Skeletal muscle cell (primary cell): ENCODE data around the gene NECAB2.

Source experiments
- DNase-seq: peaks from one replicate; pipeline ENCODE4 v3.0.0-alpha.2; 2010; ENCODE audit warnings: low read depth
- H3K4me3 ChIP-seq: 2 replicates; pipeline ENCODE4 v1.5.1; 2011; ENCODE audit warnings: low read depth, mild to moderate bottlenecking, control low read depth, low read length, moderate library complexity

The NECAB2 gene

DNA sequence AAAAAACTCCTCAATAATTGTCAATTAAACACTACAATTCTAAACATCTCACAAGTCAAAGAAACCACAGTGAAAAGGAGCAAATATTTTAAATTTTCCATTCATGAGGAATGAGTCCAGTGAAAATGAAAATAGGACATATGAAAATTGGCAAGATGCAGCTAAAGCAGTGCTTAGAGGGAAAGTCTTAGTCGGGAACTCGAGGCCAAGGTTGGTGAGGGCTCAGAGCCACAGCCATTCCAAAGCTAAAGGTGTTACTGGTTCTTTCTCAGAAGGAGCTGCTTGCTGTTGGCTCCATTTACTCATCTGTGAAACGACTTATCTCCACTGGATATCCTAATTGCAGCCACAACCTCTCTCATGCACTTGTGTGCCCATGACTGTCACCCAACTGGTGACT lies 68.1 kb downstream of the NECAB2 start:
- DNase-seq, result no peak
- H3K4me3 ChIP-seq, result no peak overlapping the region

DNA sequence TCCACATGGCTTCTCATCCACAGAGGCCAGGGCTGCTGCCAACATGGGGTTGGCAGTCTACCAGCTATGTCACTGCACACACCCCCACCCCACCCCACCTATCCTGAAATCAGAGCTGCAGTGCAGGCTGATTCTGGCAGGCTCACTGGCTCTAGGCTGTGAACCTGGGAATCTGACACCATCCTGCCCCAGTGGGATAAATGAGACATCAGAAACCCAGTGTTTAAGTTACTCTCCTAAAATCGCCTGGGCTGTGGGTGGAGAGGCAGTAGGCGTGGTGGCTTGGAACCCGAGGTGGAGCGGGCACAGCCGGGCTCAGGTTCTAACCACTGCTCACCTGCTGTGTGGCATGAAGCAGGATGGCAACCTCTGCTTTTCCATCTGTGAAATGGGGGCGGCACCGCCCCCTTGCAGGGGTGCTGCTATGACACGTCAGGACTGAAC lies 69.0 kb downstream of the NECAB2 start:
- DNase-seq, result no peak
- no peak overlapping the region for H3K4me3 ChIP-seq

DNA sequence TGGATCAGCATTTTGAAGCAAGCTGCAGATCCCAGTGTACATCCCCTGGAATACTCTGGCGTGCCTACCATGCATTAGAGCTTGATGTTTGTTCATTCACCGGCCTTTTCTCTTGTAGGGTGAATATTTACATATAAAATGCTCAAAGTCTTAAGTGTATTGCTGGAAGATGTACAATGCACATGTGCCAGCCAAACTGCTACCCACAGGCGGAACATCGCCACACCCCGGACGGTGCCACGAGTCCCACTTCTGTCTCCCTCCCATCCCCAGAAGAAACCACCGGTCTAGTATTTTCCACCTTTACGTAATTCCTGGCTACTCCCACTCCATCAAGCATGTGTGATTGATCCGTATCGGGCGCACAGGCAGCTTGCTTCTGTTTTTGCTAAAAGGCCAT lies 70.4 kb downstream of the NECAB2 start:
- no peak for DNase-seq
- H3K4me3 ChIP-seq, result no peak overlapping the region

DNA sequence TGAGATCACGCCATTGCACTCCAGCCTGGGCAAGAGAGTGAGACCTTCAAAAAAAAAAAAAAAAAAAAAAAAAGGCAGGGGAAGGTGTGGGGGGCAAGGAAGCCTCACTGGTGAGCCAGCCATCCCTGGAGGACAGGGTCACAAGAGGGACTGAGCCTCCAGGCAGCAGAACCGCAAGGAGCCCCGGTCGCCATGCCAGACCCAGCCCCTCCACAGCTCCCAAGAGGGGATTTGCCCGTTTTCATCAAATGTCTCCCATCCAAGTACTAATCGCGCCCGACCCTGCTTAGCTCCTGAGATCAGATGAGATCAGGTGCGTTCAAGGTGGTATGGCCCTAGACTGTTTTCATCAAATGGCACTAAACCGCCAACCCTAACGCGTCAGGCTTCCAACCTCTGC lies 71.7 kb downstream of the NECAB2 start:
- DNase-seq, result no peak

DNA sequence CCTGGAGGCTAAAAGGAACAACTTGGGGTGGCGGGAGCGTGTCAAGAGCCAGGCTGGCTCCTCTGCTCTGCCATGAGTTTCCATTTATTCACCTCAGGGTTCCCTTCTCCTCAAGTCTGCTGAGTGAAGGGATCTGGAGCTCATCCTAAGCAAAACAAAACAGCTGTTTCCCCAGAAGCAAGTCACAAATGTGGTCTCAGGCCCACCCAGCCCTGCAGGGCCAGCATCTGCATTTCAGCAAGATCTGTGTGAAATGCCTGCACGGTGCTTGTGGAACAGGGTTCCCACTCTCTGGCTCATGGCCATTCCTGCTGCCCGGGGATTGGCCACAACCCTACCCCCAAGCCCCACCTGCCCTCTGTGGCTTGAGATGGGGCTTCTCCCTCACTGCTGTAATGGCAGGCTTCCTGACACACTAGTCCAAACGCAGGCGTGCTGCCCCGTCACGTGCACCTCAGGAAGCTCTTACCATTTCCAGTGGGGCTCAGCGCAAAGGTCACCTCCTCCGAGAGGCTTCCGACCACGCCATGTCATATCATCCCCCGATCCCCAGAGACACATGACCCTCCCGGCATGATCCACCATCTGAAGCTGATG lies 72.3 kb downstream of the NECAB2 start:
- no peak for DNase-seq

More for the DNA sequence above, 71.7 kb downstream of the NECAB2 start:
- H3K4me3 ChIP-seq, result no peak overlapping the region

DNA sequence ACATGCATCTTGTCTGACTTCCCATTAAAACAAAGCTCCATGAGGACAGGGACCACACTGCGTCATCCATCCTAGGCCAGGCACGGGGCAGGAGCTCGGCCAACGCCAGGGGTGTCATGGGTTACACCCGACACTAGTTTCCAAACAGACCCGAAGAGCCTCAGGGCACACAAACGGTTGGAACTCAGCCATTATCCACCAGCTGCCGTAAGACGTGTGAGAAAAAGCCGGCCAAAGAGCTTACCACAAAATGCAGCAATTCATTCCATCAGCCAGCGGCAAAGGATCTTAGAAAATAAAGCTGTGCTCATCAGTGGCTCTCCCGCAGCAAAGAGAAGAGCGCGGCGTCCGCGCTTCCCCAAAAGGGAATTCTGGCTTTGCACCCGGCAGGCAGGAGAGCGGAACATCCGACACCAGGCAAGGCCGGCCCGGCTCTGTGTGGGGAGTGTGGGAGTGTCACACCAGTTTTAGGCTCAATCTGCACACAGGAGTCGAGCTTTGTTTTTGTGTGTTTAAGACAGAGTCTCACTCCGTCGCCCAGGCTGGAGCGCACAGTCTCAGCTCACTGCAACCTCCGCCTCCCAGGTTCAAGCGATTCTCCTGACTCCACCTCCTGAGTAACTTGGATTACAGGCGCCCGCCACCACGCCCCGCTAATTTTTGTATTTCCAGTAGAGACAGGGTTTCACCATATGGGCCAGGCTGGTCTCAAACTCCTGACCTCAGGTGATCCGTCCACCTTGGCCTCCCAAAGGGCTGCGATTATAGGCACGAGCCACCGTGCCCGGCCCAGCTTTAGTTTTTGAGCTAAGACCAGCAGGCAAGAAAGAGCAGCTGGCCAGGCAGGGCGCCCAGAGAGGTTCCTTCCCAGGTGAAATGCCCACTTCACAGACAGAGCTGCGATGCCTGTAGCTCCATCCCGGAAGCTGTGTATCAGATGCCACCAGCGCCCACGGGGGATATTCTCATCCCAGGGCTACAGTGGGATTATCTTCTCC lies 73.1 kb downstream of the NECAB2 start:
- no peak overlapping the region for H3K4me3 ChIP-seq
- peak; percentile 28 for DNase-seq

More for the DNA sequence above, 72.3 kb downstream of the NECAB2 start:
- no peak overlapping the region for H3K4me3 ChIP-seq

DNA sequence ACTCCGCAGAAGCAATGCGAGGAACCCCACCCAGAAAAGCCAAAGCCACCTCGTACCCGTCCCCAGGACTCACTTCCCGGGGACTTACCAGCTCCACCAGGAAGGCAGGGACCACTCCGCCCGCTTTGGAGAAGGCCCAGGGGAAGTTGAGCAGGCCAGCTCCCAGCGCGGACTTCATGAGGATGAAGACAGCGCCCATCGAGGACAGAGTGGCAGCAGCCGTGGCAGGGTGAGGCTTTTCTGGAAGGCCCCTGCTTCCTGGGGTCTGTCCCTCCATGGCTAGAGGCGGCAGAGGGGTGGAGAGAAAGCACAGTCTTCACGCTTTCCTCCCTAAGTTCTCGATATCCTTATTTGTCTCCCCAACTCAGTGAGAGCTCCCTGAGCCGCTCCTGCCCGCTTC lies 73.8 kb downstream of the NECAB2 start:
- no peak overlapping the region for H3K4me3 ChIP-seq
- no peak for DNase-seq

DNA sequence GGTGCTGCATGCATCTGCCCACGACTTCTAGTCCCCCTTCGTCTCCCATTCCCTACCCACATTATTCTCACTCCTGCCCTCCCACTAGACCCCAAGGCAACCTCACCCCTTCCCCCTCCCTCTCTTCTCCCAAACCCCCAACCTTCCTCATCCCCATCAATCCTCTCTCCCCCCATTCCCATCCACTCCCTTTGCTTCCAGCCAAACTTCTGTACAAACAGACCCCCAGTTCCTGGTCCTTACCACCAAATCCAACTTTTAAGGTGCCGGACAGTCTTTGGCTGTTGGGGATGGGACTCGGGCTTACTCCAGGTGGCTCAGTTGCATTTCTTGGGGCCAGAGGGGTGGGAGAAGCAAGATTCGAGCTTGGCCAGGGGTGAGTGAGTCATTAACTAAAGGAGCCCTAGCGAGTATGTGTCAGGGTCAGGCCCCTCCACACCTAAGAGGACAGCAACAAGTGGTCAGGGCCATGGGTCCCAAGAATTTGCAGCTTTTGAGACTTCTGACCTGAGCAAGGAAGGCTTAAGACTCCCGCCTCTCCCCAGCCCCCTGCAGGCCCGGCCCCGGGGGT lies 74.3 kb downstream of the NECAB2 start, which contains the start of gene SLC38A8:
SLC38A8 (minus strand) TSS at position 488 of the 571 bp plus-strand sequence. CDS start 638 bp downstream, outside the sequence.
- no peak for DNase-seq
- H3K4me3 ChIP-seq, result no peak within 1 kb of the TSS

DNA sequence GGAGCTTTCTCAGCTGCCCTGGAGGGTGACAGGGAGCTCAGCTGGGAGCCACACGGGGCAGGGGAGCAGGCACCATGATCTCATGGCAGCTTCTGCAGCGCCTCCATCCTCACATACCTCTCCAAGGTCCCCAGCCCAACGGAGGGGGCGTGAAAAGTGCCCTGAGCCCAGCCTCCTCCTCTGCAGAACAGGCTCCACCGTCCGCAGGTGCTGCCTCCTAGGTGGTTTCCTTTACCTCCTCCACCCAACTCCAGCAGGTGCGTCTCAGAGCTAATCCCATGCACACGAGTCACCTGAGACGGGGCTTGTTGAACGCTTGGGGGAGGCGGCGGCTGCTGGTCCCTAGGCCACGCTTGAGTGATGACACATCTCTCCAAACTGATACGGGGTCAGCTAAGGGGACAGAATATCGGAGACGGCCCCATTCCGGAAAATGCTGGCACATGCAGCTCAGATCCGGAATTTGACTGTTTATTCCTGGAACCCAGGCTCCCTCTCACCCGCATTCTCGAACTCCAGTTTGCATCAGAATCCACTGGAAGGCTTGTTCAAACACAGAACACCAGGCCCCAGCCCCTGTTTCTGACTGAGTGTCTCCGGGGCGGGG lies 74.9 kb downstream of the NECAB2 start:
- DNase-seq, result no peak
- H3K4me3 ChIP-seq, result no peak overlapping the region

DNA sequence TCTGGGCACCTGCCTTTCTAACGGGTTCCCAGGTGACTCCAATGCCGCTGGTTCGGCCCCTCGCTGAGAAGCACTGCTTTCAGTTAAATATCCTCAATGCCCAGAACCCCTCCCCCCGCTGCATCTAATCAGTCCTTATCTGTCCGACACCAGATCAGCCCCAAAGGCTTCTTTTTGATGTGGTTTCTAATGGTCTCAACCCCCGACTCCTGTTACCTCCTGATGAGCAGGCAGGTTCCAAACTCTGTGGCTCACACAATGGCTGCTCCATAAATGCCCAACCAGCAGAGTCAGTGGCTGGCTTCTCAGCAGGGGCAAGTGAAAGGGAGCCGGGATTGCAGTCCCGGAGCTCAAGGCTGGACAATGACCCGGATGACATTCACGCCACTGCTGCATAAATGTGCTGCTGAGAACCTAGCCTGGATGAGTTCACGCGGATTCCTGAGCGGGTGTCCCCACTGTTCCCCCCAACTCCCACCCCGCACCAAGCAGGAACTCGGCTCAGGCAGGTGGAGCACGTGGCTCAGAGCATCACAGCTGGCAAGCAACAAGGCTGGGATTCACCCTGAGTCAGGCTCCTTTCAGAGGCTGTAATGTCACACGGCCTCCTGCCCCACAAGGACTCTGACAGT lies 75.6 kb downstream of the NECAB2 start:
- DNase-seq, result no peak
- no peak overlapping the region for H3K4me3 ChIP-seq

DNA sequence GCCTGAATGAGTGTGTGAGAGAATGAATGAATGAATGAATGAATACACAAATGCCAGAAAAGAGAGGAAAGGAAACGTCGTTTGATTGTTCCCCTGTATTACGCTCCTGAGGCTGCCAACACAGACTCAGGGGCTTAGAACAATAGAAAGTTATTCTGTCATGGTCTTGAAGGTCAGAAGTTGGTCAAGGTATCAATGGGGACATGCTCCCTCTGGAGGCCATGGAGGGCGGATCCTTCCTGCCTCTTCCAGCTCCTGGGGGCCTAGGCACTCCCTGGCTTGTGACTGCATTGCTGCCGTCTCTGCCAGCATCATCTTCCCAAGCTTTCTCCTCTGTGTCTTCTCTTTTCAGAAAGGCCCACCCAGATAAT lies 76.1 kb downstream of the NECAB2 start:
- DNase-seq, result no peak
- H3K4me3 ChIP-seq, result no peak overlapping the region

DNA sequence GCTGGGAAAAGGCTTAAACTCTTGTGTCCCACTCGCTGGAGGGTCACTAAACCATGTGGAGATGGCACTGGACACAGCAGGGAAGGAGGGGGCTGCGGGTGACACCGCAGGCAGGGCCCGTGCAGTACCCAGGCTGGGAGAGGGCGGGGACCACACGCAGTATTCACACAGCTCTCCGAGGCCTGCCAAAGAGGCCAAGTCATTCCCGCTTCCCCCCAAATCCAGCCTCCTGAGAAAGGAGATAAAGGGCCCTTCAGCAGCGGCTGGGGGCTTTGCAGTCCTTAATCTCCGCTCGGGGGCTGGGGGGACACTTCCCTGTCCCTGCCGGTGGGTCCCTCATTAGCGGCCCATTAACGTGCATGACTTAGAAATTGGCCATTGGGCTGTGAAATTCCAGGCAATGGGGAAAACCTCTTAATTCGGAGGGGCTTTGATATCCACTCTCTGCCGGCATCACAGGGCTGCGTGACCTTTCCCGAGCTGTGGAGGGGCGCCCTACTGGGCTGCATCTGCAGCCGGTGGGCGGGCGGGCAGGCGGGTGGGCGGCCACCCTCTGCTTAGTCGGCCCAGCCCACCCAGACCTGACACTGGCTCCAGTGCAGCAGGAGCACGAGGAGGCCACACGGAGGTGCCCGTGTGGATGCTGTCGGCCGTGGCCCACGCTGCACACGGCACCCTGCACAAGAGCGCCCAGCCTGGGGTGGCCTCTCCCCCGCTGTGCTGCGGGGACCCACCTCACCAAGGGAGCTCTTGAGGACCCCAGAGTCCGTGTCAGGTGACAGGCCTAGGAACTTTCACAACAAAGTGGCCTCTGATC lies 77.2 kb downstream of the NECAB2 start:
- no peak for DNase-seq
- H3K4me3 ChIP-seq, result no peak overlapping the region

DNA sequence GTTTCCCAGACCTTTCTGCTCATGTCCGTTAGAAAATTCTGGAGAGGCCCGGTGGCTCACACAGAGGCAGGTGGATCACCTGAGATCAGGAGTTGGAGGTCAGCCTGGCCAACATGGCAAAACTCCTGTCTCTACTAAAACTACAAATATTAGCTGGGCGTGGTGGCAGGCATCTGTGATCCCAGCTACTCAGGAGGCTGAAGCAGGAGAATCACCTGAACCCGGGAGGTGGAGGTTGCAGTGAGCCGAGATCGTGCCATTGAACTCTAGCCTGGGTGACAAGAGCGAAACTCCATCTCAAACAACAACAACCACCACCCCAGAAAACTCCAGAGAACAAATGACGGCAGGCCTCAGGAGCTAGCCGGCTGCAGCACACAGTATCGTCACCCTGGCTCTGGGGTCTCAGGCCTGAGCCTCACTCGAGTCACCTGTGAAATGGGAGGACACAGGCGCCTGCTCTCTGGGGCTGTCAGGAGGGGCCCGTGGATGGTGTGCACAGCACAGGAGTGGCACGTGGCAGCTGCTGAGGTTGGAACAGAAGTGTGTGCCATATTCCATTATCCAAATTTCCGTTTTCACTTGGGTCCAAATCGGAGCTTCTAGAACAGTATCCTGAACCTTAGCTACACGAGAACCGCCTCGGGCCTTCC lies 77.9 kb downstream of the NECAB2 start:
- DNase-seq, result no peak
- no peak overlapping the region for H3K4me3 ChIP-seq

DNA sequence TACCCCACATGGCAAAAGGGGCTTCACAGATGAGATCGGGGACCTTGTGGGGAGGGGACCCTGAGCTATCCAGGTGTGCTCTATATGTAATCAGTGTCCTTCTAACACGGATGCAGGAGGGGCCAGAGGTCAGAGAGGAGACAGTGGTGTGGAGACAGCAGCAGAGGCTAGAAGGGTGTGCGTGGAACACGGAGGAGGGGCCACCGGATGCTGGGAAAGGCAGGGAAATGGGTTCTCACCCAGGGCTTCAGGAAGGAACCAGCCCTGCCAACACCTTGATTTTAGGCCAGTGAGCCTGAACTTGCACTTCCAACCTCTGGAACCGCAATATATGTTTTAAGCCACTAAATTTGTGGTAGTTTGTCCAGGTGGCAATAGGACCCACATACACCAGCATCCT lies 79.2 kb downstream of the NECAB2 start:
- no peak overlapping the region for H3K4me3 ChIP-seq
- DNase-seq, result no peak

DNA sequence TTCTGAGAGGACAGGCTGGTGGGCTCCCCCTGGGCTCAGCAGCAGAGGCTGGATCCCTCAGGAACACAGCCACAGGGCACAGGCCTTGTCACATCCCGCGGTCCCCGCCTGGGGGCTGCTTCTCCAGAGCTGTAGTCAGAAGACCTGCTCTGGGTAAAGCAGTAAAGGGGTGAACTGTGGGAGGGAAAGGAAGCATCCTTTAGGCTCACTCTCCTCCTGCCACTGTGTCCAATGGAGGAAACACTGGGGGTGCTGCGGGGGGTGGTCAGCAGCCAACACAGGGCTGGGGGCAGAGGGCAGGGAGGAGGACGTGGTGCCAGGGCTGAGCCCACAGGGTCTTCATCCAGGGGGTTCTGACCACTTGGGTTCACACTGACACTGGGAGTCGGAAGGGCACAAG lies 79.6 kb downstream of the NECAB2 start:
- no peak for DNase-seq
- H3K4me3 ChIP-seq, result no peak overlapping the region

DNA sequence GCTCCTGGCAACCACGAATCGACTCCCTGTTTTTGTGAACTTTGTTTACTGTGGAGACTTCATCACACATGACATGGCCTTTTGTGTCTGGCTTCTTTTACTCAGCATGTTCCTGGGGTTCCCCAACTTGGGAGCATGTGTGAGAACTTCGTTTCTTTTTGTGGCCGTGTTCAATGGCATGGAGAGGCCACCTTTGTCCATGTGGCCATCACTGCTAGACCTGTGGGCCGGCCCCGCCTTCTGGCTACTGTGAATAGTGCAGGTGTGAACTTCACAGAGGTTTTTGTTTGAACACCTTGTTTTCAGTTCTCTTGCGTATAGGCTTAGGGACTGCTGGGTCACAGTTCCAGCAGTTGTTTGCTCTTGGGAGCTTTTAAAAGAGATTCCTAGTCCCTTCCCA lies 80.2 kb downstream of the NECAB2 start:
- no peak for DNase-seq
- H3K4me3 ChIP-seq, result no peak overlapping the region

DNA sequence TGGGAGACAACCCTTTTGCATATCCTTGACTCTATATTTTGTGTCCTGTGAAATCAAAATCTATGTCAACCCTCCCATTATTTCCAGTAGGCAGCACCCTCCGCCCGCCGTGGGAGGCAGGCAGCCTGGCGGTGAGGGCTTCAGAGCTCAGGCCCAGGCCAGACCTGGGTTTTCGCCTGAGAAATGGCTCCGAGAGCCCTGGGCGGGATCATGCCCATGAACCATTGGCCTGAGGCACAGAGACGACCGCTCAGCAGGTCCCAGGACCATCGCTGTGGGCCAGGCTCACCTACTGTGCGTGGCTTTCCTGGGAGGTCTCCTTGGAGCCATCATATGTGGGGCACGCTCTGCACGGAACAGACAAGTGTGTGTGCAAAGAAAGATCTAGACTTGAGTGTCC lies 80.8 kb downstream of the NECAB2 start:
- no peak for DNase-seq

DNA sequence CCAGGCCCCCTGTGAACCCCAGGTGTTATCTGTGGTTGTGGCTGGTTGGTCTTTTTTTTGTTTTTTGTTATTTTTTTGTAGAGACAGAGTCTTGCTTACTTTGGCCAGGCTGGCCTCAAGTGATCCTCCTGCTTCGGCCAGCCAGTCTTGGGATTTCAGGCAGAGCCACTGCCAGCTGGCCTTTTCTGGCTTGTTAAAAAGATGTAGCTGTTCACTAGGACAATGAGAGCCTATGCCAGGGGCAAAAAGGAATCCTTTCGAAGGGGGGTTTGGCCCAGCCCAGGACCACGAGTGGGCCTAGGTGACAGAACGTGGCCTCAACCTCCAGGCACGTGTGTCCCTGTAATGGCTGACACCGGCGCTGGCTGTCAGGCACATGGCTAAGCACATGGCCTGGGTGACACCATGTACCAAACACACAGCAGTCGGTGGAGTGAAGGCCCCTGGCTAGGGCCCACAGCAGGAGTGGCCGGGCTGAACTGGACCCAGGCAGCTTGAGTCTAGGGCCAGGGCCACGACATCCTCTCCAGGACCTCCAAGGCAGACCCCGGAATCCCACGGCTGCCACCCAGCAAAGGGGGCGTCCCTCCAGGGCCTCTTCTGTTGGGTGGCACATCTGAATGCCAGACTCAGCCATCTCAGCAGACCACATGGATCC lies 81.5 kb downstream of the NECAB2 start:
- DNase-seq, result no peak
- no peak overlapping the region for H3K4me3 ChIP-seq

More for the DNA sequence above, 80.8 kb downstream of the NECAB2 start:
- no peak overlapping the region for H3K4me3 ChIP-seq
